Stimulated activated CD8-positive, alpha-beta memory T cell treated with anti-CD3 and anti-CD28 coated beads, Interleukin-12 subunit alpha, Interleukin-12 subunit beta, amount 100 ng/mL, for 24 hours (primary cell): ENCODE data around the gene SBNO2.

Source experiments
- DNase-seq: peaks from one replicate; pipeline ENCODE4 v3.0.0-alpha.2; 2020; ENCODE audit errors: extremely low read depth

SBNO2 gene

DNA sequence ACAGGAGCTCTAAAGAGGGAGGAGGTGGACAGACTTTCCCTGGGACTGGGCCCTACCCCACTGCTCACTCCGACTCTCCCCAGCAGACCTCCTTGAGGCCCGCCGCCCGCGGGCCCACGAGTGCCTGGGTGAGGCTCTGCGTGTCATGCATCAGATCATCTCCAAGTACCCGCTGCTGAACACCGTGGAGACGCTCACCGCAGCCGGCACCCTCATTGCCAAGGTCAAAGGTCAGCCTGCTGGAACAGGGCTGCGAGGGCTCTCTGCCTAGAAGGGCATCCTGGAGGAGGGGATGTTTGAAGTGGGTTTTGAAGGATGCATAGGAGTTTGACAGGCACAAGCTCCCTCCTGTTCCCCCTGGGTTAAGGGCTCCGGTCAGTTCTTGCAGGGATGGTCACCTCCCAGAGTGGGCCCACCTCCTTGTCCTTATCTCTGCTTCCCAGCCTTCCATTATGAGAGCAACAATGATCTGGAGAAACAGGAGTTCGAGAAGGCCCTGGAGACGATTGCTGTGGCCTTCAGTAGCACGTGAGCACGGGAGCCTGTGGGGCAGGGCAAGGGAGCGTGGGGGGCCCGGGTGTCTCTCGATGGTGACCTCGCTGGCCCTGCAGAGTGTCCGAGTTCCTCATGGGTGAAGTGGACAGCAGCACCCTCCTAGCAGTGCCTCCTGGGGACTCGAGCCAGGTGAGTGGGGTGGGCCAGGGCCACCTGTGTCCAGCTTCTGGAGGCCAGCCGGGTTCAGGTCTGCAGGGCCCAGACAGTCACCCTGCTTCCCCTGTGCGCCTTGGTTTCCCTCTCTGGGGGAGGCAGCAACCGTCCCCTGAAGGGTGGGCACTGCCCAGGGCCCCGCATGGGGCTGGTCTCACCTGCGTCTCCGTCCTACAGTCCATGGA, 100.8 kb downstream of the SBNO2 start:
- no peak for DNase-seq

DNA sequence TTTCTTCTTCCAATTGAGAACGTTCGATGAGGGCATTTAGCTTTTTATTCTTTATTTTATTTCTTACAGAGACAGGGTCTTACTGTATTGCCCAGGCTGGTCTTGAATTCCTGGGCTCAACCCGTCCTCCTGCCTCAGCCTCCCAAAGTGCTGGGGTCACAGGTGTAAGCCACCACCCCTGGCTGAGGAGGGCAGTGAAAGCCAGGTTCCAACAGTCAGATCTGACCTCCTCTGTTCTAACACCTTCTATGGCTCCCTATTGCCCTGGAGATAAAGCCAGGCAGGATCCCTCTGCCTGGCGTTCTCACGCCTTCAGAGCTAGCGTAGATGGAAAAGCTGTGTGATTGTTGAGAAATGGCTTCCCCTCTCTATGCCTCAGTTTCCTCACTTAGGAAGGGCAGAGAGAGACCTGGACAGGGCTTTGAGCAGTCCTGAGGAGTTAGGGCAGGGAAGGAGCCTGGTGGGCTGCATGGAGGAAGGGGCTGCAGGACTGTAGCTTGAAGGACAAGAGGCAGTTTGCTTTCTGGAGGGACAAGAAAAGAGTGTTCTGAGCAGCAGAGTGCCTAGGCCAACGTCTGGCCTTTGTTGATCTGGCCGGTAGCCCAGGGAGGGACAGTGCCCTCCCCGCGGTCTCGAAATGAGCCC, 101.6 kb downstream of the SBNO2 start:
- no peak for DNase-seq

DNA sequence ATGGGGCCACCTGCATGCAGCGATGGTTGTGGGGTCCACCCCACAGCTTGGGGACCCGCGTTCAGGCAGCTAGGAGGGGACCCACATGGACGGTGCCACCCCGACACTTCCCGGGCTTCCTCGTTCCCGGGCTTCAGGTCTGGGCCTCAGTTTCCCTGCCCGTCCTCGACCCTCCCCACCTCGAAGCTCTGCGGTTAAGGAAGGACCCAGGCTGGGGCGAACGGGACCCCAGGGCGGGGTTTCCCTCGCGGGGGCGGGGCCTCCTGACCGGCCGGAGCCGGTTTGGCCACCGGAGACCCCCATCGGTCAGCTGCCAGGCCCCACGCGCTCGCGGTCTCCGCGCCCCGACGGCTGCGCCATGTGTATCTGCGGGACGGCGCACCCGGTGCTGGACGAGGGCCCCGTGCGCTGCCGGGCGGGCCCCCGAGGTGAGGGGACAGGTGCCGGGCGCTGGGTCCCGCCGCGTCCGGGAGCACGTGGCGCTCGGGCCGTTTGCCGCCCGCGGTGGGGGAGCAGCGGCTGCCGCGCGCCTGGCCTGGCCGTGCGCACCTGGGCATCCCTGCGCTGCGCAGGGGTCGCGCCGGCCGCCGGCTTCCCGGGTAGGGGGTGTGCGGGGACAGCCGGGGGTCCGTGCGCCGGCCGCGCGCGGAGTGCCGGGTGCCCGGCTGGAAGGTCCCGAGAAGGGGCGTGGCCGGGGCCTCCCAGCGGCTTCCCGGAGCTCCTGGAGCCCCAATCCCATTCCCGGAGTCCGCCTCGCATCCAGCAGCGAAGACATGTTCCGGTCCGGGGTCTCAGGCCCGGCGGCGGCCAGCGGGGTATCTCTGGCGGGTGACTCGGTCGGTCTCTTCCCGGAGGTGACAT, 102.9 kb downstream of the SBNO2 start:
- no peak for DNase-seq

DNA sequence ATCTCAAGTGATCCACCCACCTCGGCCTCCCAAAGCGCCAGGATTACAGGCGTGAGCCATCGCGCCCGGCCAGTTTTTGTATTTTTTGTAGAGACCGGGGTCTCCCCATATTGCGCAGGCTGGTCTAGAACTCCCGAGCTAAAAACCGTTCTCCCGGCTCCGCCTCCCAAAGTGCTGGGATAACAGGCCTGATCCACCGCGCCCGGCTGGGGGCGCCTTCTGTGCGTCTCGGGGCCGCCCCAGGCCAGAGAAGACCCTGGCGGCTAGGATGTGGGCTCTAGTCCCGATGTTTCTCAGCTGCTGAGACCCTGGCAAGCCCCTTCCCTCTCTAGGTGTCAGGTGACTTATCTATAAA, 103.5 kb downstream of the SBNO2 start:
- no peak for DNase-seq

DNA sequence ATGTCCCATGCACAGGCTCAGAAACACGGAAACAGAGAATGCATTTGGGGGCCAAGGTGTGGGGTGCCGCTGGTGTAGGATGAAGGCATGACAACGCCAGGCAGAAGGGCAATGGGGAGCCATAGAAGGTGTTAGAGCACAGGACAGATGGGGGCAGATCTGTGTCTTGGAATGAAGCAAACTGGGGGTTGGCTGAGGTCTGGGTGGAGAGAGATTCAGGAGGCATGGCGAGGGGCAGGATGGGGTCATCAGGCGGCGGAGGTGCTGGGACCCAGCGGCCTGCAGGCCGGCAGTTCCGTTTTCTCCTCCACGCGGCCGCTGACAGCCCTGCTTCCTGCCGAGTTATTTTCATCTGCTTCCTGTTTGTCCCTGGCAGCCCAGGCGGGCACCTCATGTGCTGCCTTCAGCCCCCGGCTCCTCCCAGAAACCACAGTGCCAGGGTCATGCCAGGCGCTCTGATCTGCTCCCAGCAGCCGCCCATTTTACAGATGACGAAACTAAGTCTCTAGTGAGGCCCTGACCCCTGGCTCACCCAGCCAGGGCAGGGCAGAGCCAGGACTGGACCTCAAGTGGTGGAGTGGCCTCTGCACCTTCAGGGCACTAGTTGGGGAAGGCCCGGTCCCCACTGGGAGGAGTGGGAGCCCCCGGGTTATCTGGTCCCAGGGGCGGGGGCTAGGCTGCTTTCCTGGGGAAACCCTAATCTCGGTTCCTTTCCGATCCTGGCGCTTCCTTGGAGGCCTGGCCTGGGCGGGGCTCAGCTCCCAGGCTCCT, 104.9 kb downstream of the SBNO2 start:
- DNase-seq, result no peak

DNA sequence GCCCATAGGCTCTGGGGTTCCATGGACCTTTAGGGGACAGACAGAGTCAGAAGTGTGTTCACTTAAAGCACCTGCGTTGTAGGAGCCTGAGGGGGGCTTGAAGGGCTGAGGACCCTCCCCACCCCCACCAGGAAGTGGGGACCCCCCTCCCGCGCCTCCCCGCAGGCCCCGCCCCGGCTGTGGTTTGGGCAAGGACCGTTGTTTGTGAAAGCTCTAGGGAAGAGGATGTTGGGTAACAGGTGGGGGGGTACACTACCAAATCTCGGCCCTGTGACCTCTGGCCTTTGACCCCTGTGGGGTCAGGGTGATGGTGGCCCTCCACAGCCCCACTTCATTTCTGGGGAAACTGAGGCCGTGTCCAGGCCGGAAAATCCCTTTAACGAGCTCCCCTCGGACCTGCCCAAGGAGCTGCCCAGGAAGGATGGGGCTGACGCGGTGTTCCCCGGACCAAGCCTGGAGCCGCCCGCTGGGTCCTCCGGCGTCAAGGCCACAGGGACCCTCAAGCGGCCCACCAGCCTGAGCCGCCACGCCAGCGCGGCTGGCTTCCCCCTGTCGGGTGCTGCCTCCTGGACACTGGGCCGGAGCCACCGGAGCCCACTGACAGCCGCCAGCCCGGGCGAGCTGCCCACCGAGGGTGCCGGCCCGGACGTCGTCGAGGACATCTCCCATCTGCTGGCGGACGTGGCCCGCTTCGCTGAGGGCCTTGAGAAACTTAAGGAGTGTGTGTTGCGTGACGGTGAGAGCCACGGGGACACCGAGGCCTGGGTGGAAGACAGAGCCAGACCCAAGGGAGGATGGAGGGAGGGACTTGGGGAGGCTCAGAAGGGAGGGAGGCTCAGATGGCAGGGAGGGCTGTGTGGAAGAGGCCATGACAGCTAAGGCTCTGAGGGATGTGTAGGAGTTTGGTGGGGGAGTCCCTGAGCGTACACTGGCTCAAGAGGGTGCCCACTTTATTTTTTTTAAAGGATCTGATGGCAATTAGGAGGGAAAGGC, 105.8 kb downstream of the SBNO2 start:
- DNase-seq, result no peak

DNA sequence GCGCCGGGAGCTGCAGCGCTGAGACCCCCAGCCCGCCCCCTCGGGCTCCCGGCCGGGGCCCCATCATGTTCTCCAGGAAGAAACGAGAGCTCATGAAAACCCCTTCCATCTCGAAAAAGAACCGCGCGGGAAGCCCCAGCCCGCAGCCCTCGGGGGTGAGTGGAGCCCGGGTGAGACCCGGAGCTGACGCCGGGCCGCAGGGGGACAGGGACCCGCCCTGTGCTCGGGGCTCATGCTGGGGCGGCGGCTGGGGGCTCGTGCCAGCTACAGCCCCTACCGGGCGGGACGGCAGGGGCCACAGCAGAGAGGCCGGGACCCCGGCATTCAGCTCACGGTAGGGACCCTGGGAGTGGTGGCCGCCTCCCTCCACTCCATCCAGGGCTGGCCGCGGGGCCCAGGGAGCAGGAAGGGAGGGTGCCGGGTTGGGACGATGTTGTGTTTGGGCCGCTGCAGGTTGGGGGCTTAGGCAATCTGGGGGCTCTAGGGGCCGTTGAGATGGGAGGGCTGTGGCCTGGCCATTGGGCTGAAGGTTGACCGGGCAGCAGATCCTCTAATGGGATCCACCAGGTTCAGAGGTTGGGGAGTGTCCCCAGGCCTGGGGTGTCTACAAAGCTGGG, 106.6 kb downstream of the SBNO2 start:
- no peak for DNase-seq

DNA sequence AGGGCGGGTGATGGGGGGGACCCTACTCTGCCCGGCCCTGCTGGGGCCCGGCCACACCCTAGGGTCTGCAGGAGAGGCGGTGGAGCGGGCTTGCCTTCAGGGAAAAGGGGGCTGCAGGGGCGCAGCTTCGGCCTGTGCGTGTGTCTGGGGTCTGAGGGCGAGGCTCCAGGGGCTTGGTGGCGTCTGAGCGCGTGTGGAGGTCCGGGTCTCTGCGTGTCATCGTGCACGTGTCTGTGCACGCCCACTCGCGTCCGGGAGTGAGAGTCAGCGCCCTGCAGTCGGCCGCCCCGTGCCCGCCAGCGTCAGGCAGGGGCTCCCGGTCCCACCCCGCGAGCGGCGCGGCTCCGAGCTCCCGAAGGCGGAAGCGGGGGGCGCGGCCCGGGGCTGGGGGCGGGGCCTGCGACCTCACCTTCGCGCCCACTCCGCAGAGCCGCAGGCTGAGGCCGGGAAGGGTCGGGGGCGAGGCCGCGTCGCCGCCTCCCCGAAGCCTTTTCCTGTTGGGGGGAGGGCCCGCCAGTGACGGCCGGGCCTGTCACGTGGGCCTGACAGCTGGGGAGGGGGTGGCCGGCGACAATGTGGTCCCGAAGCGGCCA, 107.2 kb downstream of the SBNO2 start, which contains the start of gene ARHGAP45:
ARHGAP45 (plus strand) TSS at position 420 of the 593 bp plus-strand sequence. CDS start 239 bp downstream, outside the sequence.
- DNase-seq, result peak; percentile 66

DNA sequence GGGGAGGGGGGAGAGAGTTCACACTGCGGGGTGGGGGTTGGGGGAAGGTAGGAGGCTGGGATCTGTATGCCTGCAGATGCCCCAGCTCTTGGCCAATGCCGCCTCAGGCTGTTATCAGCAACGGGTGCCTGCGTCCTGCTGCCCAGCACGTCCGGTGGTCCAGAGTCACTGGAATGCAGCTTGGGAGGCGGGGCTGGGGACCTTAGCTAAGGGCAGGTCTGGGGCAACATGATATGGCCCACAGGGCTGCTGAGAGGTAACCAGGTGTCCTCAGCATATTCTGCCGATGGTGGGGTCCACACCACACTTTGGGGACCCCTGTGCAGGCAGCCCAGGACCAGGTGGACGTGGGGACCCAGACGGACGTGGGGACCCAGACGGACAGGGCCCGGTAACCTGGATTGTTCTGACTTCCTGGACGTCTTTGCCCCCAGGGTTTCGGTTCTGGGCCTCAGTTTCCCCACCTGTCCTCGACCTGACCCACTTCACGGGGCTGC, 107.8 kb downstream of the SBNO2 start:
- no peak for DNase-seq

DNA sequence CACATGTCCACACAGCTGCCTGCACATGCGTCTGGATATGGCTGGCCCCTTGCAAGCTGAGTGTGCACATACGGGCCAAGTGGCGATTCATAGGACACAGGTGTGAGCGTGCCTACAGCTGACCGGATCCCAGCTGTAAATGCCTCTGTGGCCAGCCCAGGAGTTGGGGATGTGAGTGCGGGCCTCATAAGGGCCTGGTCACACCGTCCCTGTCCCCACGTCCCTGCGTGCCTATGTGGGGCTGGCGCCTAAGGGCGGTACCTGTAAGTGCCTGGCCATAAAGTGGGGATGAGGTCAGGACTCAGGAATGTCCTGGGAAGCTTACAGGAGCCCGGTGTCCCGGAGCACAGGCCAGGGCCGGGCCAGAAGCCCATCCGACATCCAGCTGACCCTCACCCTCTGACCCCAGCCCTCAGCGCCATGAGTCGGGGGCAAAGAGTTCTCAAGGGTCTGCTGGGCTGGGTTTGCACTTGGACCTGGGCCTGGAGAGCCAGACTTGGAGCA, 108.4 kb downstream of the SBNO2 start:
- no peak for DNase-seq

DNA sequence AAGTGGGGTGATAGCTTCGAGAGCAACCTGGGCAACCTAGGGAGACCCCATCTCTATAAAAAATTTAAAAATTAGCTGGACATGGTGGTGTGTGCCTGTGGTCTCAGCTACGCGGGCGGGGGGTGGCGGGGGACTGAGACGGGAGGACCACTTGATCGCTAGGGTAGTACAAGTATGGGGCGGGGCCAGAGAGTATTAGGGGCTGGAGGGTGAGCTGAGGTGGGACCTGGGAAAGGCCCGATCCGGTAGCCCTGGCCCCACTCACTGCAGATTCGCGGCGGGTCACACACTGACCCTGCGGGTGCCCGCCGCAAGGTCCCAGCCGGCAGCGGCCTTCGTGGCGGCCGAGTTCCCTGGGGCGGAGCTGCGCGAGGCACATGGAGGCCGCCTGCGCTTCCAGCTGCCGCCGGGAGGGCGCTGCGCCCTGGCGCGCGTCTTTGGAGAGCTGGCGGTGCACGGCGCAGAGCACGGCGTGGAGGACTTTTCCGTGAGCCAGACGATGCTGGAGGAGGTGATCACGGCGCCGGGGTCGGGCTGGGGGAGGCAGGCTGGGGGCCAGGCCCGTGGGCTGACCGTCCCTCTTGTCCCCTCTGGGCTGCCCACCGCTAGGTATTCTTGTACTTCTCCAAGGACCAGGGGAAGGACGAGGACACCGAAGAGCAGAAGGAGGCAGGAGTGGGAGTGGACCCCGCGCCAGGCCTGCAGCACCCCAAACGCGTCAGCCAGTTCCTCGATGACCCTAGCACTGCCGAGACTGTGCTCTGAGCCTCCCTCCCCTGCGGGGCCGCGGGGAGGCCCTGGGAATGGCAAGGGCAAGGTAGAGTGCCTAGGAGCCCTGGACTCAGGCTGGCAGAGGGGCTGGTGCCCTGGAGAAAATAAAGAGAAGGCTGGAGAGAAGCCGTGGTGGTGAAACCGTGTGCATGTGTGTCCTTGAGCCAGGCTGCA, 109.1 kb downstream of the SBNO2 start:
- no peak for DNase-seq

DNA sequence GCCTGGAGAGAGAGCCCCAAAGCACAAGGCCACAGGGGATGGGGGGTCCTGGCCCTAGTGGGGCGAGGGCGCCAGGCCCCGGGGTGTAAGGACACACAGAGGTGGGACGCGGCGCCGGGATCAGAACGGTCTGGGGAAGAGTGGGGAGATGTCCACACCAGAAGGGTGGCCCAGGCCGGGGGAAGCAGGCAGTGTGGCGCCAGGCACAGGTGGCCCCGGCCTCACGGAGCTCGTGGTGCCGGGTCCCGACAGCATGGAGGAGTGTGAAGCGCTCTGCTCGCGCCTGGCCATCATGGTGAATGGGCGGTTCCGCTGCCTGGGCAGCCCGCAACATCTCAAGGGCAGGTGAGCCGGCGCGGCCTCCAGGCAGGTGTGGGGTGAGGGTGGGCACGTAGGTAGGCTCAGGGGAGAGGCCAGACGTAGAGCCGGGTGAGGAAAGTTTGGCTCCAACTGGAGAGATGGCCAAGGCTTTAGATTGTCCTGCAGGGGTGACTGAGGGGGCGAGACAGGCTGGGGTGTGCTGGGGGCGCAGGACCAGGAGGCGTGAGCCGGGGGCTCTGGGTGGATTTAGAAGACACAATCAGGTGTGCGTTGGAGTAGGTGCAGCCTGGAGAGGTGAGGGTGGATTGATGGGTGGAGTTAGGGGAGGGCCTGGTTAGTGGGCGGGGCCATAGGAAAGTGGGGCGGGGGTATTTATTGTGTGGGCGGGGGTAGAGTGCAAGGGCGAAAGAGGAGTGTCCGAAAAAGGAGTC, 110.0 kb downstream of the SBNO2 start:
- no peak for DNase-seq

DNA sequence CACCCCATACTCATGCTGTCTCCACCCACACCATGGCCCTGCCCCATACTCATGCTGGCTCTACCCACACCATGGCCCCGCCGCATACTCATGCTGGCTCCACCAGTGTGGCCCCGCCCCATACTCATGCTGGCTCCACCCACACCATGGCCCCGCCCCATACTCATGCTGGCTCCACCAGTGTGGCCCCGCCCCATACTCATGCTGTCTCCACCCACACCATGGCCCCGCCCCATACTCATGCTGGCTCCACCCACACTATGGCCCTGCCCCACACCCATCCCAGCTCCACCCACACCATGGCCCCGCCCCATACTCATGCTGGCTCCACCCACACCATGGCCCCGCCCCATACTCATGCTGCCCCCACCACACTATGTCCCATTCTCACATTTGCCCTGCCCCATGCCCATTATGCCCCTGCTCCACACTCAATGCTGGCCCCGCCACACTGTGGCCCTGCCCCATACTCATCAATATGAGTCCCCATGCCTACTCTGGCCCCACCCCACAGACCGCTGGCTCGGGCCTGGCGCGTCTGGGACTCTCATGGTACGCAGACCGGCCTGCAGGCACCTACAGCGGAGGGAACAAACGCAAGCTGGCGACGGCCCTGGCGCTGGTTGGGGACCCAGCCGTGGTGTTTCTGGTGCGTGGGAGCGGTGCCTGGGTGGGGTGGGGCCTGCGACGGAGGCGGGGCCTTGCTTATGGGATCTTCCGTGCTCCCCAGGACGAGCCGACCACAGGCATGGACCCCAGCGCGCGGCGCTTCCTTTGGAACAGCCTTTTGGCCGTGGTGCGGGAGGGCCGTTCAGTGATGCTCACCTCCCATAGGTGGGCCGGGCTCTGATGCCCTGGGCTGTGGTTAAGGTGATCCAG, 110.8 kb downstream of the SBNO2 start:
- DNase-seq, result no peak

DNA sequence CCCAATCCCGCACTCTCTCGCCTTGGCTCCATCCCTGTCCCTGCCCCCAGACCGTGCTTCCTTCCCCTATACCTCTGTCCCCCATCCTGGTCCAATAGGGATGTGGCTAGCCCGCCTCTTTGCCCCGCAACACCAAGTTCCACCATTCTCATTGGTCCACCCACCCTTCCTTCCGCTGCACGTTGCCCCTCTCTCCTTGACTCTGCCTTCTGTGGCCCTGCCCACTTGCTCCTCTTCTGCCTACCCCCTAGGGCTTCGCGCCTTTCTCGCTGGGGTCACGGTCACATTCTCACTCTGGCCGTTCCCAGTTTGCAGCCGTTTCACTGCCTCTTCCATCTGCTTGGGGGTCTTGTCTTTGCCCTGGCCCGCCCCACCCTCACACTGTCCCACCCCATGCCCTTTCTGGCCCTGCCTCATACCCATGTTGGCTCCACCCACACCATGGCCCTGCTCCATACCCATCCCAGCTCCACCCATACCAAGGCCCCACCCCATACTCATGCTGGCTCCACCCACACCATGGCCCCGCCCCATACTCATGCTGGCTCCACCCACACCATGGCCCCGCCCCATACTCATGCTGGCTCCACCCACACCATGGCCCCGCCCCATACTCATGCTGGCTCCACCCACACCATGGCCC, 111.6 kb downstream of the SBNO2 start:
- DNase-seq, result no peak

DNA sequence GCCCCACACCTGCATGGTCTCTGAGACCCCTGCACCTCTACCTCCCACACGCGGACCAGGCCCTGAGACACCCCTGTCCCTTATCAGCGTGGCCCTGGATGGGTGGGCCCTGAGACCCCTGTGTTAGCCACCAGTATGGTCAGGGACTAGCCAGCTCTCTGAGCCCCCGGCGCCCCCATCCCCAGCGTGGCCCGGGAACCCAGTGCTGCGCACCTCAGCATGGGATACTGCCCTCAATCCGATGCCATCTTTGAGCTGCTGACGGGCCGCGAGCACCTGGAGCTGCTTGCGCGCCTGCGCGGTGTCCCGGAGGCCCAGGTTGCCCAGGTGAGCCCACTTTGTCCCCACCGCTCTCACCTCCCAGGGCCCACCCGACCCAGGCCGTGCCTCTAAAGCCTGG, 112.1 kb downstream of the SBNO2 start:
- no peak for DNase-seq

DNA sequence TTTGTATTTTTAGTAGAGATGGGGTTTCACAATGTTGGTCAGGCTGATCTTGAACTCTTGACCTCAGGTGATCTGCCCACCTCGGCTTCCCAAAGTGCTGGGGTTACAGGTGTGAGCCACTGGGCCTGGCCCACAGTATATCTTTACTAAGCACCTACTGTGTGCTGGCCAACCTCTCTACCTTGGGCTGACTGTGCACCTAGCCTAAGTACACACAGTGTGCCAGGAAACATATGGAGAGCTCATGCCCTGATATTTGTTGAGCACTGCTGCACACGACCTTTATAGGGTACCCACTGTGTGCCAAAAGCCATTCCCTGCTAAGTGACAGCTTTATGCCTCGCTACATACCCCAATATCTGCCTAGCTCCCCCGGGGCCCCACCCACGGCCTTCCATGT, 113.4 kb downstream of the SBNO2 start:
- no peak for DNase-seq
